Activated CD8-positive, alpha-beta memory T cell treated with anti-CD3 and anti-CD28 coated beads, Interleukin-2, amount 50 U/mL, for 24 hours (primary cell): Measurements from ENCODE around the gene OR10C1.
"Not testable (repeated sequence)": the region's sequence is repeated elsewhere in the genome, so short reads cannot be mapped to it uniquely, and the experiment has no call there.

Experiments
- DNase-seq: peaks from one replicate; pipeline ENCODE4 v3.0.0-alpha.2; 2020; ENCODE audit errors: extremely low read depth

The OR10C1 gene, protein sequence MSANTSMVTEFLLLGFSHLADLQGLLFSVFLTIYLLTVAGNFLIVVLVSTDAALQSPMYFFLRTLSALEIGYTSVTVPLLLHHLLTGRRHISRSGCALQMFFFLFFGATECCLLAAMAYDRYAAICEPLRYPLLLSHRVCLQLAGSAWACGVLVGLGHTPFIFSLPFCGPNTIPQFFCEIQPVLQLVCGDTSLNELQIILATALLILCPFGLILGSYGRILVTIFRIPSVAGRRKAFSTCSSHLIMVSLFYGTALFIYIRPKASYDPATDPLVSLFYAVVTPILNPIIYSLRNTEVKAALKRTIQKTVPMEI

DNA sequence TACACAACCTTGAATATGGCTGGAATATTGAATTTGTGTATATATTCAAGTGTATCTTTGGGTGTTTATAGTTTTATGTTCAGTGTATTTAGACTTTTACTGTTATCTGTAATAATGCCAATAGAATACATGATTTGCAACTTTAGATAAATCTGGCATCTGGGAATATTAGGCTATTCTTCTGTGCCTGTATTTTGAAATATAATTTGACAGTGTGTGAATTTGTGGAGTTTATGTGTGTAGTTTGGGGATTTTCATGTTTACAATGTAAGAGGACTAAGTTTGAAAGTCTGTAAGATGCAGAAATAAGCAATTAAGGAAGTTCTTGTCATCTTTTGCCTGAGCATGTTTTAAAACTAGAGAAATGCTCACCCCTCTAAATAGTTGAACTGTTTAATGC is at the start of gene OR10C1:
OR10C1 (plus strand) TSS at position 301 of the 400 bp plus-strand sequence. CDS start 710 bp downstream, outside the sequence.
- no peak for DNase-seq

DNA sequence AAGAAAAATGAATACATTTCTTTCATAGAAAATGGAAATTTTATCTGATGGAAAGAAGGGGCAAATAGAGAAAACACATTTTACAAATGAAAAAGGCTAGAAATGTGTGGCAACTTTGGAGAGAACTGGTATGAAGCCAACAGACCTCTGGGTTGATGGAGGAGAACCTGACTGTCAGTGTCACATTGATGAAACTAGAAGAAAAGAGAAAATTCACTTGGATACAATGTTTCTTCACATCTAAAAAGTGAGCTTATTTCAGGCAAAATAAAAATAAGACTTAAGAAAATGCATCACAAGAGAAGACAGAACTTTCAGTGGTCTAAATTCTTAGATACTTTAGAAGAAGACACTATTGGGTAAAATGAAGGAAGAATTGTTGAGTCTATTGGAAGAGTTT is 43.8 kb upstream of the OR10C1 start, which contains the start of gene OR12D2:
OR12D2 (plus strand) TSS at position 301 of the 400 bp plus-strand sequence. CDS start 1,069 bp downstream, outside the sequence.
- DNase-seq = no peak

GRCh38 chr6:29399525-29399924 is 39.6 kb upstream of the OR10C1 start:
- DNase-seq = no peak

DNA sequence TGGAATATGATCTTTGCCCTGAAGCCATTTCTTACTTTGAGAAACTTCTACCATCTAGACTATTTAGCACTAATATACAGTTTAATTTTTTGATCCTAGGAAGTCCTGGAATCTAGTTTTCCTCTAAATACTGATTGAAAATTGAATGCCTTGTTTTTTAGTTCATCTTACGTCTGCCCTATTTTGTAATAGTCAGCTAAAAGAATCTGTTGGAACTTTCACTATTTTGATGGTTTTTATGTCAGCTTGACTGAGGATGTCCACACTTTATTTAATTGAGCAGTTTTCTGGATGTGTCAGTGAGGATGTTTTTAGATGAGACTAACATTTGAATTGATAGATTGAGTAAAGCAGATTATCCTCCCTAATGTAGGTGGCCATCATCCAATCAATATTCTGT is 35.3 kb upstream of the OR10C1 start:
- no peak for DNase-seq

DNA sequence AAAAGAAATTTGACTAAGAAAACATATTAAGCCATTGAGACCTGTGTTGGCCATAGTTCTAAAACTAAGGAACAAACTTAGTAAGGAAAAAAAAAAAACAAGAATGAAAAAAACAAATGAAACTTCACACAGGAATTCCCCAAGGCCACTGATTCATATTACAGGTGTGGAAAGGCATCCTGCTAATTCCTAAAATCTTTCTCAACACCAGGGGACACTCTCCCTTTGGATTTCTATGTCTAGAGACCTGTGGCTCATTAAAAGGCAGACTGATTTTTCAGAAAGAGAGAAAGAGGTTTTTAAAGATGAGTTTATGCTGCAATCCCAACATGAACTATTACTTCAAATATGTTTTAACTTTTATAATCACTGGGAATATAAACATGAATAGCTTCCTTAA is 24.5 kb upstream of the OR10C1 start, which contains the start of gene OR12D1:
OR12D1 (plus strand) TSS at position 341 of the 400 bp plus-strand sequence.
- no peak for DNase-seq

GRCh38 chr6:29419516-29419915 is 19.6 kb upstream of the OR10C1 start:
- DNase-seq = no peak

- no peak for DNase-seq
Observed at GRCh38 chr6:29424168-29424567, 14.9 kb upstream of the OR10C1 start.

DNA sequence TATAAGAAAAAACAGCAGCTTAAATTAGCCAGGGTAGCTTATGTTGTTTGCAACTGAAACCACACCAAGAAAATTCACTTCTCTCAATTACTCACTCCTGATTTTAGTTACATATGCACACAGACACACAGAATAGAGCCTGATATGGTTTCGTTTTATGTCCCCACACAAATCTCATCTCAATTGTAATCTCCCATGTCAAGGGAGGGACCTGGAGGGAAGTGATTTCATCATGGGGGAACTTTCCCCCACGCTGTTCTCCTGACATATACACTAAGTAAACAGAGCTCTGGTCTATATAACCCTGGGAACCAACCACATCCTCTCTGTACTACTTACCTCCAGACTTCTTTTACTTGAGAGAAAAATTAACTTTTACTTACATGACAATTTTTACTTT is 14.5 kb upstream of the OR10C1 start:
- no peak for DNase-seq

- DNase-seq = no peak
Observed at GRCh38 chr6:29425075-29425474, 14.0 kb upstream of the OR10C1 start.

DNA sequence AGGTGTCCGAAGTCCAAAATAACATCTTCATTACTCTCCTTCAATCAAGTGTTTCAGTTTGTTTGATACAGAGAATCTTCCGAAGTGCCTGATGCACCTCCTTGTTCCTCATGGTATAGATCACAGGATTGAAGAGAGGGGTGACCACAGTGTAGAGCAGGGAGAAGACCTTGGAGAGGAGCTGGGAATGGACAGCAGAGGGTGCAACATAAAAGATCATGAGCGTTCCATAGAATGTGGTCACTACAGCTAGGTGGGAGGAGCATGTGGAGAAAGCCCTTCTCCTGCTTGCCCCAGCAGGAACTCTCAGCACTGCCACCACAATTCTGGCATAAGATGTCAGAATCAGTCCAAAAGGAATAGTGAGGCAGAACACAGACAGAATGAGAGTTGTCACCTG is 12.5 kb upstream of the OR10C1 start:
- no peak for DNase-seq

GRCh38 chr6:29436730-29437129 is 2.4 kb upstream of the OR10C1 start:
- not testable (repeated sequence) for DNase-seq

DNA sequence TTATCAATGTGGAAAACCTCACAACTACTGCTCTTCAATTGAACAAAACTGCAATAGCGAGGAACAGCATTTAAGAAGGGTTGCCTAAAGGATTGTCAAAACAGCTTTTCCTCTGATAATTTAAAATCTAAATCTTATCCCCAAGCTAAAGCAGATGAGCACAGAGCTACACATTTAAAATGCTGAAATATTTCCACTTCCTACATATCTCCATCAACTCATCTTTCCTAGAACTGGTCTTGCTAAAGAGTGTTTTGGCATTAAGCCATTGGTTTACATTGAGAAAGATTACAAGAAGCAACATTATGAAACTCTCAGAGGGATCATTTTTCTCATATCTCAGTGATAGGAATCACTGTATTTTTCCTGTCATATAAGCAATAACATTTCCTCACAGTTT is 3.6 kb downstream of the OR10C1 start:
- DNase-seq = no peak

DNA sequence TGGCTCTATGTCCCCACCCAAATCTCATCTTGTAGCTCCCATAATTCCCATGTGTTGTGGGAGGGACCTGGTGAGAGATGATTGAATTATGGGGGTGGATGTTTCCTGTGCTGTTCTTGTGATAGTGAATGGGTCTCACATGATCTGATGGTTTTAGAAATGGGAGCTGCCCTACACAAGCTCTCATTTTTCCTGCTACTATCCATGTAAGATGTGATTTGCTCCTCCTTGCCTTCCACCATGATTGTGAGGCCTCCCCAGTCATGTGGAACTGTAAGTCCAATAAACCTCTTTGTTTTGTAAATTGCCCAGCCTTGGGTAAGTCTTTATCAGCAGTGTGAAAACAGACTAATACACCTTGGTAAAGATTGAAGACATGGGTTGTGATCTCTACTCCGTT is 4.9 kb downstream of the OR10C1 start:
- not testable (repeated sequence) for DNase-seq

DNA sequence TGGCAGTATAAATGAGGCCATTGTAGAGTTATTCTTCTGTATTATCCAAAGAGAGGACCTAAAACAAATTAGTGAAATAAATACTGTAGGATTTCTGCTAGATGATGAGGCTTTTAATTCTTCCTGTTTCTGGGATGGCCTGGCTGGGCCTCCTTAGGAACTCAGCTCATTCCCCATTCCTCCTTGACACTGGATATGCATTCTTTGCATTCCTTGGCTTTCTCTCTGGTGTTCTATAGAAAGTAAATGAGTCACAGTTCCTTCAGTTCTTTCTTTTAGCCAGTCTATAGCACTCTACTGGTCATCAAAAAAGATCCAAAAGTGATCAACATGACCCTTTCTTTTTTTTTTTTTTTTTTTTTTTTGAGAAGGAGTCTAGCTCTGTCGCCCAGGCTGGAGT is 8.6 kb downstream of the OR10C1 start:
- no peak for DNase-seq

- no peak for DNase-seq
Observed at GRCh38 chr6:29451471-29452193, 12.5 kb downstream of the OR10C1 start.

- DNase-seq = no peak
Observed at GRCh38 chr6:29456971-29457370, 17.9 kb downstream of the OR10C1 start, which contains the start of the genes OR11A1 and OR2H1. Gene OR11A1 (minus strand): TSS chr6:29457071. CDS start chr6:29427641, 29,430 bp downstream. Gene OR2H1 (plus strand): TSS chr6:29457155. CDS start chr6:29461770, 4,615 bp downstream.

- DNase-seq = no peak
Observed at GRCh38 chr6:29461021-29461814, 22.1 kb downstream of the OR10C1 start.

DNA sequence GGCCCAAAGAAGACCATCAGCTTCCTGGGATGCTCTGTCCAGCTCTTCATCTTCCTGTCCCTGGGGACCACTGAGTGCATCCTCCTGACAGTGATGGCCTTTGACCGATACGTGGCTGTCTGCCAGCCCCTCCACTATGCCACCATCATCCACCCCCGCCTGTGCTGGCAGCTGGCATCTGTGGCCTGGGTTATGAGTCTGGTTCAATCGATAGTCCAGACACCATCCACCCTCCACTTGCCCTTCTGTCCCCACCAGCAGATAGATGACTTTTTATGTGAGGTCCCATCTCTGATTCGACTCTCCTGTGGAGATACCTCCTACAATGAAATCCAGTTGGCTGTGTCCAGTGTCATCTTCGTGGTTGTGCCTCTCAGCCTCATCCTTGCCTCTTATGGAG is 22.9 kb downstream of the OR10C1 start:
- DNase-seq = no peak

- no peak for DNase-seq
Observed at GRCh38 chr6:29465279-29465678, 26.2 kb downstream of the OR10C1 start.

DNA sequence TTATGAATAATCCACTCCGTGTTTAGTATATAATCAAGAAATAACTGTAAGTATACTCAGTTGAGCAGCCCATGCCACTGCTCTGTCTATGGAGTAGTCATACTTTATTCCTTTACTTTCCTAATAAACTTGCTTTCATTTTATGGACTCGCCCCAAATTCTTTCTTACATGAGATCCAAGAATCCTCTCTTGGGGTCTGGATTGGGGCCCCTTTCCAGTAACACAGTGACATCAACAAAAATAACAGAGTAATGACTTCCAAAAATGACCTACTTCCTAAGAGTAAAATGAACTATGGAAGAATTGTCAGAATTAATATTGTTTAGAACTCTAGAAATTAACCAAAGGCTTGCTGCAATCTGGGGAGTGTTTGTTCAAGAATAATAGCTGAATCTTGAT is 26.7 kb downstream of the OR10C1 start:
- no peak for DNase-seq

- no peak for DNase-seq
Observed at GRCh38 chr6:29466241-29466640, 27.1 kb downstream of the OR10C1 start.

DNA sequence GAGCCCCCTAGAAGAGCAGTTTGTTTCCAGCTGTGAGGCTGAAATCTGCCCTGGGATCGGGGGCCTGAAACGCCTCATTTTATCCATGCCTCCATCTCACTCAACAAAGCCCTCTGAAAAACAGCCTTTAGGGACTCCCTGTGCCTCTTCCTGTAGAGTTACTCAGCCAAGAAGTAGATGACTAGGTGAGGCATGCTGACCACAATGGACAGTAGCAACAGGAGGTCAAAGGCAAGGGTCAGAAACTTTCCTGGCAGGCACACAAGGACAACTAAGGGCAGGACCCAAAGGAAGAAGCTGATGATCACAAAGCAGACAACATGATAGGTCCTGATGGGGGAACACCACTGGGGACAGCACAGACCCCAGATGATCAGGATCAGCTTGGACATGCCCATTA is 35.9 kb downstream of the OR10C1 start:
- DNase-seq = no peak
